GF-D8 (cell line): ENCODE results near the gene RAI1.
"Not testable (repeated sequence)": the region's sequence is repeated elsewhere in the genome, so short reads cannot be mapped to it uniquely, and the experiment has no call there.

Source experiments
- DNase-seq: peaks from one replicate; lab custom pipeline; 2025; lab: John Stamatoyannopoulos, UW

The RAI1 gene

GRCh38 chr17:17804007-17804406, 122.7 kb downstream of the RAI1 start:
- DNase-seq, result no peak

GRCh38 chr17:17805575-17805974, 124.3 kb downstream of the RAI1 start:
- no peak for DNase-seq

GRCh38 chr17:17806035-17806434, 124.8 kb downstream of the RAI1 start:
- no peak for DNase-seq

- DNase-seq, result no peak
Observed at GRCh38 chr17:17806611-17807274, 125.5 kb downstream of the RAI1 start.

DNA sequence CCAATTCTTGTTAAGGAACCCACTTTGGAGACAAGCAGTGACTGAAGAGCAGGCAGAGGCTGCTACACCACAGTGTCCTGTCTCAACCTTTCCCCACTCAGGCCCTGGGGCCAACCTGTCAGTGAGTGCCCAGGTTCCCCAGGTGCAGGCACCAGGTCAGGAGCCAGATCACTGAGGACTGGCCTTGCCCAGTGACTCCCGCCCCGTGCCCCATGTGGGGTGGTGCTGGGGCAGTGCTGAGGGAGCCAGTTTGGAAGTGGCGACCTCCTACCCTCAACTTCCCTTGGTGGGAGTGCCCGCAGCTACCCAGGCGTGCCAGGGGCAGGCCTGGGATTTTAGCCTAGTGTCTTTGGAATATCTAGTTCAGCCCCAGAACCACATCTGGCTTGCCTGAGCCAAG, 126.2 kb downstream of the RAI1 start:
- DNase-seq, result no peak

GRCh38 chr17:17808200-17808599, 126.9 kb downstream of the RAI1 start:
- not testable (repeated sequence) for DNase-seq

- no peak for DNase-seq
Observed at GRCh38 chr17:17808706-17809432, 127.6 kb downstream of the RAI1 start.

DNA sequence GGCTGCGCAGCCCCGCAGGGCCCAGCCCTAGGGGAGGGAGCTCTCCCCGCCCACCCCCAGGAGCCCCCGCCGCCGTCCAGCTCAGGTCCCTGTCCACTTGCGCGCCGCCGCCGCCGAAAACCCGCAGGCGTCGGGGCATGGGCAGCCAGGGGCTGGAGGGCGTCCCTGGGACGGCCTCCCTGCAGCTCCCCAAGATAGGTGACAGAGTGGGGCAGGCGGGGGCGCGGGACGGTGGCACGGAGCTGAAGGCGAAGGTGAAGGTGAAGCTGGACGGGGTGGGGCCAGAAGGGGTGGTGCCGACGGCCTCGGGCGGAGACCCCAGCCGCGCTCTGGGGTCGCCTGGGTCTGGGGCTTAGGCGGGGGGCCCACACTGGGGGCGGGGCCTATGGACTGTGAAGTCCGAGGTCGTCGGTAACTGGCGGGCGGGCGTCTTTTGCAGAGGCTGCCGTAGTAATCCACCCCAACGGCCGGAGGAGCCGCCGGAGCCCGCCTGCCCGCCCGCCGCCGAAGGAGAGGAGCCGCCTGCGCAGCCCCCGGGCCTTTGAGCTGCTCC, 128.3 kb downstream of the RAI1 start:
- no peak for DNase-seq

GRCh38 chr17:17810084-17810894, 129.0 kb downstream of the RAI1 start:
- no peak for DNase-seq

- DNase-seq, result no peak
Observed at GRCh38 chr17:17810895-17811248, 129.6 kb downstream of the RAI1 start.

GRCh38 chr17:17811381-17812210, 130.3 kb downstream of the RAI1 start:
- DNase-seq, result no peak

DNA sequence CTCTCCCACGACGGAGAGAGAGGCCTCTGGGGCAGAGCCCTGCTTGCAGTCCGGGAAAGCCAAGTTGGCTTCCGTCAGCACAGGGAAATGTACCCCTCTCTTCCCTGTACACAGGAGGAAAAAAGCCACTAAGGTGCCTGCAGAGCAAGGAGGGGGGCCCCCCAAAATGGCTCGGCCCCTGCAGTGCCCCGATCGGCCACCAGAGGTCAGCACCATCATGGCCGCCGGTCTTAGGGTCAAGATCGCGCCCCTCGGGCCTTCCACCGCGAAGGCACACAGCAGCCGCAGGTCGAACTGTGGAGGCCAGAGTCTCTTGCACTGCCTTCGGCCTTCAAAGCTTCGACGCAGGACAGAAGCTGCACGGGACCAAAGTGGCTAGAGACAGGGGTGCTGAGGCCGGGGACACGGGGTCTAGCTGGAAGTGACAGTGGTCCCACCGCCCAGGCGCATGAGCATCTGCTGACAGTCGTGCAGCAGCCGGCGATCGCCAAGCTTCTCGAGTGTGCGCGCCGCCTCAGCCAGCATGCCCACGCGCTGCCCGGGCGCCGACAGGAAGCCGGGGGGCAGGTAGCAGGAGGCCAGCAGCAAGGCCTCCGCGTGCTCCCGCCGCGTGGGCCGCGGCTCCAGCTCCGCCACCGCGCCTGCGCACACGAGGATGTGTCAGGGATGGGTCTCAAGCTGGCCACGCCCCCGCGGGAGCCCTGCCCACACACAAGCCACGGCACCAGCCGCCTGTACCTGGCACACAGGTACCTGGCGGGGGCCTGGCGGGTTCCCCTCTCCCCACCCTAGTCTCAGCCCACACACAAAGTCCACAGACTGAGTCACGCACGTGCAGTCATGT, 131.2 kb downstream of the RAI1 start:
- DNase-seq, result no peak

DNA sequence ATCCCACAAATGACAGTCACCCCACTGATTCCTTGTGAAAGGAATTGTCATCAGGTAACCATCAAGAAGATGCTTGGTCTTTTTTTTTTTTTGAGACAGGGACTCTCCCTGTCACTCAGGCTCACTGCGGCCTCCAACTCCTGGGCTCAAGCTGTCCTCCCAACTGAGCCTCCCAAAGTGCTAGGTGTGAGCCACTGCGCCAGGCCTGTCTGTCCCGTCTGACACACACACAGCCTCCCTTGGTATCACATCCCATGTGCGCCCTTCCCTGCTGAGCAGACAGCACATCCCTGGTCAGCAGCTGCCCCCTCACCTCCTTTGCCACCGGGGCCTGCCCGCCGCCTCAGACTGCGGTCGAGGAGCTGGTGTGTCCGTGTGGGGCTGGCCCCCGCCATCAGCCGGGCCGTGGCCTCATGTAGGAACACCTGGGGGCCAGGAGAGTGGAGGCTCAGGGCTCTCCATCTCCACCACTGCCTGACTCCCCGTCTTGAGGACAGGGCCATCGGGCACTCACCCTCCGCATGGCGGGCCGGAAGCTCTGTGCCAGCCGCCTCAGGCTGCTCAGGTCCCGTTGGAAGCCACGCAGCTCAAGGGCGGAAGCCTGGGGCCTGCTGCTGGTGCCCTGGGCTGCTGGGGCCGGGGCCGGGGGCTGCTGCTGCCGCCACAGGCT, 131.9 kb downstream of the RAI1 start:
- no peak for DNase-seq

DNA sequence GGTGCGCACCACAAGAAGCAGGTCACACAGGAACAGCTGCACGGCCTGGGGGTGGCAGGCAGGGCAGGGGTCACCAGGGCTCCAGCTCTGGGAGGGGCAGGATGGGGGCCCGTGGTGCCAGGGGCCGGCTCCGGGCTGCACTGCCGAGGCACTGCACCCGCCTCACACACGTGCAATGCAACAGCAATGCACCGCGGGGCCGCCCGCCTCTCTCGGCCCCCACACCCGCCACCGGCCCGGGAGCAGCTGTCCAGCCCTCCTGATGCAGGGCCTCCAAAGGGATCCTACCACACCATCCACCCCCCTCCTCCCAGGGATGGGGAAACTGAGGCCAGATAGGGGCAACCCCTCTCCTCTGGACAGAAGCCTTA, 132.5 kb downstream of the RAI1 start:
- no peak for DNase-seq

DNA sequence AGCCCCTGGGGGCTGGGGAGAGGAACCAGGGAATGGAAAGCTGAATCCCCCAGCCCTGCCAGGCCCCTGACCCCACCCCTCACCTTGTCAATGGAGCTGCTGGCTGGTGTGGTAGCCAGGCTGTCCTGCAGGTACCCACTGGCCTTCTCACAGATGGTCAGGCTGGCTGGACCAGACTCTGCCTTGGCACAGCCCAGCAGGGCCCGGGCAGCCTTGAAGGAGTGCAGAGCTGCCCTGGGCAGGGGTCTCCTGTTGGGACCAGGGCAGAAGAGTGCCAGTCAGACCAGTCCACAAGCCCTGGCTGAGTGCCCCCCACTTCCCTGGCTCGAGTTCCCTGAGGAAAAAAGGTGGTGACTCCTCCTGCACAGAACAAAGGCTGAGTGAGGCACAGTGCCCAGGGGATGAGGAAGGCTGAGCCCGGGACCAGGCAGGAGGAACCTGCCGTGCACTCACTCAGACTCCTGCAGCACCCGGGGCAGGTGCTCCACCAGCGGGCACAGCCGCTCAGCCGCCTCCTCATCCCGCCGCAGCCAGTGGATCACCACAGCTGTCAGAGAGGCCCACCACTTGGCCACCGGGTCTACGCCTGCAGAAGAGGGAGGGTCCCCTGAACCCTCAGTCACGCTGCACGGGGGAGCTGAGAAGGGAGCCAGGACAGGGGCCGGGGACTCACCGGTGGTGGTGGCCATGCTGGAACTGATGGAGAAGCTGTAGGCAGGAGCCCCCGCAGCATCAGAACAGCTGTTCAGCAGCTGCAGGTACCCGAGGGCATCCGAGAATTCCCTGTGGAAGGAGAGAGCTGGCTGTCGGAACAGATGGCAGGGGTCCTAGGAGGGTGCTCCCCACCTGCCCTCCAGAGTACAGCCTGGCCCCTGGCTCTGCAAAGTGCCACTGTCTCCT, 133.2 kb downstream of the RAI1 start:
- DNase-seq, result no peak

DNA sequence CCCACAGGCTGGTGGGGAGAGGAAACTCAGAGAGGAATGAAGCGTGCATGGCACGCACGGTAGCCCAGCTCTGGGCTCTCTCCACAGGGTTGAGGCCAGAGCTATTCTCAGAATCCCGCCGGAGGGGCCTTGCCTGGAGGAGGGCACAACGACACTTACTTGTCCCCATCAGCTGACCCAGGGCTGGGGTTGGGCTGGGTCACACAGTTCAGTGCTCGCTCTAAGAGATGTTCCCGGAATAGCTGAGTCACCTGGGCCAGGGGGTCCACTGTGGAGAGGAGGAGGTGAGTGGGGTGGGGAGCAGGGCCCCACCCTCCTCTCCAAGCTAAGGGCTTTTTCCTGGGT, 133.8 kb downstream of the RAI1 start:
- DNase-seq, result no peak

- DNase-seq, result no peak
Observed at GRCh38 chr17:17815436-17816200, 134.4 kb downstream of the RAI1 start.

DNA sequence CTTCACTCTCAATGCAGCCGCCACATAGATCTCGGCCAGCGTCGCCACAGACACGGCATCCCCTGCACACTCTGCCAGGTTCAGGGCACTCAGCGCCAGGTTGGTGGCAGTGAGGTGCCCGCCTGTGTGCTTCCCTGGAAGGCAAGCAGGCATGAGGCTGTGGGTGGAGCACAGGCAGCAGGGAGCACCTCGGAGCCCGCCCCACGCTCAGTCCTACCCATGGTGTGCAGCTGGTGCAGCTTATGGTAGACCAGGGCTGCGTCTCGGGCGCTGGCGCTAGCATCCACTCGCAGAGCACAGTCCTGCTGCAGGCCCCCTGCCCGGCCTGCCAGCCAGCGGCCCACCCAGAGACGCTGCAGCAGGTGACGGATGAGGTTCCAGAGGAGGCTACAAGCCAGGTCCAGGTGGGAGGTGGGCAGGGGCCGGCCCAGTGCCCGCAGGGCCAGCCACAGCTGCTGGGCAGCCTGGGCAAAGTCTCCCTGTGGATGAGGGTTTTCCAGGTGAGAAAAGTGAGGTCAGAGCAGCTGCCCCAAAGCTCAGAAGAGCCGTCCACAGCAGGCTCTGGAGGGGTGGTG, 135.1 kb downstream of the RAI1 start:
- DNase-seq, result no peak
